ENCODE results near the gene ULK1.

ULK1 gene

DNA sequence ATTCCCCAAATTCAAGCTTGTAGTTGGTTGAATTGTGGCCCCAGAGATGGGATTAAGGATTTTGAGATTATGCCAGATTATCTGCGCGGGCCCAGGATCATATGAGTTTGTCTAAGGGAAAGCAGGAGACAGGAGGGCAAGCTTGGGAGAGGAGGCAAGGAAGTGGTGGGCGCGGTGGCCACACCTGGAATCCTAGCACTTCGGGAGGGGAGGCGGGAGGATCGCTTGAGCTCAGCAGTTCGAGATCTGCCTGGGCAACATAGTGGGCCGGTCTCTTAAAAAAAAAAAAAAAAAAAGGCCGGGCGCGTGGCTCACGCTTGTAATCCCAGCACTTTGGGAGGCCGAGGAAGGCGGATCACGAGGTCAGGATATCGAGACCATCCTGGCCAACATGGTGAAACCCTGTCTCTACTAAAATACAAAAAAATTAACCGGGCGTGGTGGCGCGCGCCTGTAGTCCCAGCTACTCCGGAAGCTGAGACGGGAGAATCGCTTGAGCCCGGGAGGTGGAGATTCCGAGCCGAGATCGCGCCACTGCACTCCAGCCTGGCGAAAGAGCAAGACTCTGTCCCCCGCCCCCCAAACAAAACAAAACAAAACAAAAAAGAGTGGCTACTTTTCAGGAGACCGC is 33.8 kb downstream of the ULK1 start:
- DNase-seq (ENCODE audit: insufficient read length, low spot score) = no peak
- TF ChIP-seq, protein P1, sequence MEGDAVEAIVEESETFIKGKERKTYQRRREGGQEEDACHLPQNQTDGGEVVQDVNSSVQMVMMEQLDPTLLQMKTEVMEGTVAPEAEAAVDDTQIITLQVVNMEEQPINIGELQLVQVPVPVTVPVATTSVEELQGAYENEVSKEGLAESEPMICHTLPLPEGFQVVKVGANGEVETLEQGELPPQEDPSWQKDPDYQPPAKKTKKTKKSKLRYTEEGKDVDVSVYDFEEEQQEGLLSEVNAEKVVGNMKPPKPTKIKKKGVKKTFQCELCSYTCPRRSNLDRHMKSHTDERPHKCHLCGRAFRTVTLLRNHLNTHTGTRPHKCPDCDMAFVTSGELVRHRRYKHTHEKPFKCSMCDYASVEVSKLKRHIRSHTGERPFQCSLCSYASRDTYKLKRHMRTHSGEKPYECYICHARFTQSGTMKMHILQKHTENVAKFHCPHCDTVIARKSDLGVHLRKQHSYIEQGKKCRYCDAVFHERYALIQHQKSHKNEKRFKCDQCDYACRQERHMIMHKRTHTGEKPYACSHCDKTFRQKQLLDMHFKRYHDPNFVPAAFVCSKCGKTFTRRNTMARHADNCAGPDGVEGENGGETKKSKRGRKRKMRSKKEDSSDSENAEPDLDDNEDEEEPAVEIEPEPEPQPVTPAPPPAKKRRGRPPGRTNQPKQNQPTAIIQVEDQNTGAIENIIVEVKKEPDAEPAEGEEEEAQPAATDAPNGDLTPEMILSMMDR (IDR thresholded peaks at IDR 0.05; ENCODE audit: insufficient read depth, missing control alignments) = no peak
- FAIRE-seq = no peak

DNA sequence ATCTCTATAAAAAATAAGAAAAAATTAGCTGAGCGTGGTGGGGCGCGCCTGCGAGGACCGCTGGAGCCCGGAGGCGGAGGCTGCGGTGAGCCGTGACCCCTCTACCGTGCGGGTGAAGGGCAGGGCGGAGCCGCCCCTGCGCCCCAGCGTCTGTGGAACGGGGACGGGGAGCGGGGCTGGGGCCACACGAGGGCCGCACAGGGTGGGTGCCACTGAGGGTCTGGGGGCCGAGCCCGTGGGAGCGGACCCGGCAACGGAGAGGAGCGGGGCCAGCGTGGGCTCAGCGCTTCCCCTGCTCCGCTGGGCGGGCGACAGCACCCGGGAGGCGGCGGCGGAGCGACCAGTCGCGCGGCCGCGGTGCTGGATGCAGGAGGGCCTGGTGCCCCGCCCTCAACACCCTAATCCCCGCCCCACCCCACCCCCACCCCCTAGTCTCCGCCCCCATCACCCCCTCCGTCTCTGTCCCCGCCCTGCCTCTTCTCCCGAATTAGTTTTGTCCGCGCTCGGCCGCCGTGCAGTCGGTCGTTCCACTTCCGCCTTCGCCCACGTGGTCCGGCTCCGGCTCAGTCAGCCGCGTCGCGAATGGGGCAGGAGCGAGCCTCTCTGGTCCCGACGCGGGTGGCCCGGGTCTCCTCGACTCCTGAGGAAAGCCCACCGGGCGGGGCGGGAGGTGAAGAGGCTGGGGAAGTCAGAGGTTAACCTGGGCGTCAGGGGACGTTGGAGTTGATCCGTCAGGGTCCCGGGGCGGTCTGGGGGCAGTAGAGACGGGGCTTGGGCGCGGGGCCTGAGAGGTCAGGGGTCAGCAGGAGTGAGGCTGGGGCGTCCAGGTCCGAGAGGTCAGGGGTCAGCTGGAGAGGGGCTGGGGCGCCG is 34.5 kb downstream of the ULK1 start, which contains the start of gene PUS1:
Gene PUS1, plus strand, starts transcription at position 566 of the 870 bp plus-strand sequence. CDS start 447 bp downstream, outside the sequence.
- no peak for FAIRE-seq
- TF ChIP-seq, protein P1 (IDR thresholded peaks at IDR 0.05; ENCODE audit: insufficient read depth, missing control alignments) = no peak
- peak; percentile 96 for DNase-seq (ENCODE audit: insufficient read length, low spot score)

DNA sequence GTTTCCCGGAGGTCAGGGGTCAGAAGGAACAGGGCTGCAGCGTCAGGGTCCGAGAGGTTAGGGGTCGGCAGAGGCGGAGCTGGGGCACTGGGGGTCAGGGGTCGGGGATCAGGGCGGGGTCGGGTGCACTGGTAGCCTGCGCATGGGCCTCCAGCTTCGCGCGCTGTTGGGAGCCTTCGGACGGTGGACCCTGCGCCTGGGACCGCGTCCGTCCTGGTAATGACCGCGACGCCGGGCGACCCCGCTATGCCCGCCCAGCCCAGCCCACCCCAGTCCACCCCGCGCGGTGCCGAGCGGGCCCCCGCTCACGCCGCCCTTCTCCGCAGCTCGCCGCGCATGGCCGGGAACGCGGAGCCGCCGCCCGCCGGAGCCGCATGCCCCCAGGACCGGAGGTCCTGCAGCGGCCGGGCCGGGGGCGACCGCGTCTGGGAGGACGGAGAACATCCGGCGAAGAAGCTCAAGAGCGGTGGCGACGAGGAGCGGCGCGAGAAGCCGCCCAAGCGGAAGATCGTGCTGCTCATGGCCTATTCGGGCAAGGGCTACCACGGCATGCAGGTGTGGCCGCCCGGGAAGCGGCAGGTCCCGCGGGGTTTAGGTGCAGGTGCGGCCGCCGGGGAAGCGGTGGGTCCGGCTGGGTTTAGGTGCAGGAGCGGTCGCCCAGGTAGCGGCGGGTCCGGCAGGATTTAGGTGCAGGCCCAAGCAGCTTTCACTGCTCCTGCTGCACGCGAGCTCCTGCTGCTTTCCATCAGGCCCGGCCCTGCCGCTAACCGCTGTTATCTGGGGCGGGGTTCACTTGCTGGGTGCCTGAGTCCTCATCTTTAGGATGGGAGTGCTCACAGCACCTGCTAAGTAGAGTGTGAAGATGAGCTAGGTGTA is 35.4 kb downstream of the ULK1 start:
- DNase-seq (ENCODE audit: insufficient read length, low spot score) = no peak
- TF ChIP-seq, protein P1 (IDR thresholded peaks at IDR 0.05; ENCODE audit: insufficient read depth, missing control alignments) = no peak
- no peak for FAIRE-seq

DNA sequence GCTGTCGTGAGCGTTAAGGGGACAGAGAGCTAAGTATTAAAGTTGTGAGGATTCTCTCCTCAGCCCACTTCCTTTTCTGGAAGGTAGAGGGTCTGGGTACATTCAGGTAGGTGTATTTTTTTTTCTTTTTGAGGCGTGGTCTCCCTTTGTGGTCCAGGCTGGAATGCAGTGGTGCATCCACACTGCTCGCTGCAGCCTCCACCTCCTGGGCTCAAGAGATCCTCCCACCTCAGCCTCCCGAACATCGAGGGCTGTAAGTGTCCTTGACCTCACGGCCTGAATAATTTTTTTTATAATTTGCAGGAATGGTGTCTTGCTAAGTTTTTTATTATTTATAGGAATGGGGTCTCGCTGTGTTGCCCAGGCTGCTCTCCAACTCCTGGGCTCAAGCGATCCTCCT is 36.1 kb downstream of the ULK1 start:
- TF ChIP-seq, protein P1 (IDR thresholded peaks at IDR 0.05; ENCODE audit: insufficient read depth, missing control alignments) = no peak
- FAIRE-seq = no peak
- DNase-seq (ENCODE audit: insufficient read length, low spot score) = no peak

DNA sequence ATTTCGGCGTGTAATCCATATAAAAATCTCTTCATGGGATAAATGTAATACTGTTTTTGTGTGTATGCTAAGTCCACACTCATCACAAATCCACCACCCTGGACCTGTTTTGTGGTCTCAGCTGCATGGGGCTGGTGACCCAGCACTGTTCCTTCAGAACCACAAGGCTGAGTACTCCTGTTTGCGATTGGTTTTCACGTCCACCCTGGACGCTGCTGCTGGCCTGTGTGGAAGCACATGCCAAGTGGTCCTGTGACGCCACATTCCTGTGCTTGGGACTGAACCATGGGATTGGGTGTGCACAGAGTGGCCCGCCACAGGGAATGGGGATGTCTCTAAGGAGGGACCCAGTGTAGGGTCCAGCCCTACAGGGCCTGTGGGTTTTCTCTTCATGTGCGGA is 39.0 kb downstream of the ULK1 start:
- TF ChIP-seq, protein P1 (IDR thresholded peaks at IDR 0.05; ENCODE audit: insufficient read depth, missing control alignments) = no peak
- DNase-seq (ENCODE audit: insufficient read length, low spot score) (no peak), FAIRE-seq (no peak)

DNA sequence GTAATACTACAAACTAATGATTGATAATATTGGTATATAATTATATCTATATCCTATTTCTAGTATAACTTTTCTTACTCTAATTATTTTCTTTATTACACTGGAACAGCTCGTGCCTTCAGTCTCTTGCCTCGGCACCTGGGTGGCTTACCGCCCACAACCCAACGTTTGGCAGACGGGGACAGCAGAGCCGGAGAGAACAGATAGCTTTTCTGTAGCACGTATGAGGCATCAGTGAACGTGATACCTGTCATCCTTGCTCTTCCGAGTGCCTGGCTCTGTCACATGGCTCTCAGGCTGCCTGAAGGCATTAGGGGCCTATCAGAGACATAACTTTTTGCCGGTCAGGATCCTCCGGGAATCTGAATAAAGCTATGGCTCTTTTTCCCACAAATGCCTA is 40.1 kb downstream of the ULK1 start:
- TF ChIP-seq, protein P1 (IDR thresholded peaks at IDR 0.05; ENCODE audit: insufficient read depth, missing control alignments) = no peak
- FAIRE-seq = no peak

More for the DNA sequence above, 40.1 kb downstream of the ULK1 start:
- DNase-seq (ENCODE audit: insufficient read length, low spot score) = no peak

All from D721Med (cell line).